CD4-positive, alpha-beta T cell (primary cell): ENCODE data around the gene LYRM9. TPM values are rescaled to one million over a fixed set of nuclear protein-coding genes. Genes with fewer than 3 reads are reported as not detected.

Experiments used
- ATAC-seq: fragments of 200-7000 bp; cut with Tn5 transposase; one replicate; pipeline ENCODE4 v1.10.0; 2022; ENCODE audit warnings: mild to moderate bottlenecking; ENCODE audit not compliant: poor library complexity
- CTCF ChIA-PET: fragments of 350-600 bp; sonication (Branson Sonifier 250); formaldehyde crosslinking; loops from one replicate; lab custom pipeline; 2021; ENCODE audit warnings: antibody characterized with exemption, inconsistent platforms; lab: Charles Lee
- POLR2A ChIA-PET: fragments of 350-600 bp; sonication (Branson Sonifier 250); formaldehyde crosslinking; loops from one replicate; lab custom pipeline; 2021; ENCODE audit warnings: antibody characterized with exemption, inconsistent platforms; lab: Charles Lee
- DNase-seq, 14 experiments: peaks; one replicate each; pipeline ENCODE4 v3.0.0-alpha.2; 2013 to 2020; ENCODE audit warnings: mixed read lengths in 2 of 14
- H3K27ac ChIP-seq, 2 donors: one replicate each; pipeline versions ENCODE4 v1.5.1 to v1.7.0; 2013; ENCODE audit warnings: low read length in 2 of 2, low read depth in 1 of 2, mild to moderate bottlenecking in 1 of 2
- H3K27me3 ChIP-seq, 2 experiments: 1 replicate in 1 of 2; 2 replicates in 1 of 2; pipeline versions ENCODE4 v1.6.1 to v1.7.0; 2013; ENCODE audit warnings: low read length in 2 of 2, control low read depth in 1 of 2, mild to moderate bottlenecking in 1 of 2, moderate library complexity in 1 of 2; ENCODE audit not compliant: insufficient read depth in 2 of 2, control insufficient read depth in 1 of 2
- H3K36me3 ChIP-seq: one replicate; pipeline ENCODE4 v1.6.1; 2013; ENCODE audit warnings: low read length, control low read depth; ENCODE audit not compliant: insufficient read depth
- H3K4me1 ChIP-seq: one replicate; pipeline ENCODE4 v1.6.1; 2013; ENCODE audit warnings: low read length, control low read depth; ENCODE audit not compliant: insufficient read depth
- H3K4me3 ChIP-seq: one replicate; pipeline ENCODE4 v1.5.1; 2013; ENCODE audit warnings: mild to moderate bottlenecking, low read length, moderate library complexity
- H3K9me3 ChIP-seq, 2 experiments: 1 replicate in 1 of 2; 2 replicates in 1 of 2; pipeline versions ENCODE4 v1.6.1 to v1.7.0; 2013; ENCODE audit warnings: low read length in 2 of 2, mild to moderate bottlenecking in 2 of 2, control low read depth in 1 of 2, moderate library complexity in 1 of 2; ENCODE audit not compliant: control insufficient read depth in 1 of 2, insufficient read depth in 1 of 2
- H3K27ac Mint-ChIP-seq: one replicate; pipeline ENCODE4 v1.8.0; 2020; ENCODE audit warnings: mixed read lengths
- H3K27me3 Mint-ChIP-seq: one replicate; pipeline ENCODE4 v1.8.0; 2021; ENCODE audit warnings: mixed read lengths
- H3K36me3 Mint-ChIP-seq: one replicate; pipeline ENCODE4 v1.8.0; 2021; ENCODE audit warnings: low read depth, mixed read lengths
- H3K4me1 Mint-ChIP-seq: one replicate; pipeline ENCODE4 v1.8.0; 2021; ENCODE audit warnings: low read depth, mixed read lengths
- H3K4me3 Mint-ChIP-seq: one replicate; pipeline ENCODE4 v1.8.0; 2020; ENCODE audit warnings: mild to moderate bottlenecking, mixed read lengths
- H3K9me3 Mint-ChIP-seq: one replicate; pipeline ENCODE4 v1.8.0; 2020; ENCODE audit warnings: mixed read lengths
- intact Hi-C, 2 experiments: fragments of 100-400 bp; cut with DNase I in 1 of 2; cut with micrococcal nuclease in 1 of 2; formaldehyde crosslinking; loops; one replicate each; pipeline versions ENCODE4 v1.15.1 to v1.9.0; 2023 to 2025; cut with DNase I, micrococcal nuclease
- total RNA-seq, 174 experiments: library from RNA in 2 of 174; stranded (reverse) in 2 of 174; gene quantifications; one replicate each; pipeline ENCODE4 v1.2.3 and lab custom pipeline; 2021 to 2026
- TF ChIP-seq, protein P1 (sequence below): fragments of 200-600 bp; IDR thresholded peaks from one replicate; pipeline ENCODE4 v1.8.0; 2022; ENCODE audit warnings: antibody characterized with exemption, mild to moderate bottlenecking

The LYRM9 gene
- total RNA-seq, 2 experiments from 2014 or later = 13.0 to 15.7 TPM

DNA sequence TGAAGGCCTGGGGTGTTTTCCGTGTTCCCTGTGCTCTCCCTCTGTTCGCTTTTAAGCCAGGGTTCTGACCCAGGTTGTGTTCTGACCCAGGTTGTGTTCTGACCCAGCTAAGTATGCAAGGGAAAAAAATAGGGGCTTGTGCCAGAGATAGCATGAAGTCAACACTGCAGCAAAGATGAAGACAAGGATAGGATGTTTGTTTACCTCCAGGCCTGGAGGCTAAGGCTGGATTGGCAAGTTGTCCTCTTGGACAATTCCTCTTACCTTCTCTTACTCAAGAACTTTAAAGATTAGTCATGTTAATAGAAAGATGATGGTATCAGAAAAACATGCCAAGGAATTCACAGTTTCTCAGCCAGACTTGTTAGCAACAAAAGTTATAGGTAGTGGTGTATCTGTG is 19.4 kb downstream of the LYRM9 start:
- Mint-ChIP-seq H3K4me1 (peaks cover 8% of the 10 kb centered on the region), H3K36me3 (peaks cover 8% of the 10 kb centered on the region), H3K9me3 (no peaks in the 10 kb centered on the region), H3K27ac (no peak overlapping the region), H3K27me3 (no peaks in the 10 kb centered on the region), H3K4me3 (no peak overlapping the region)
- Histone ChIP-seq H3K27ac (no peak overlapping the region), H3K36me3 (no peaks in the 10 kb centered on the region), H3K9me3 (no peaks in the 10 kb centered on the region), H3K4me1 (peaks cover 4% of the 10 kb centered on the region), H3K4me3 (no peak overlapping the region), H3K27me3 (no peaks in the 10 kb centered on the region)
- TF ChIP-seq, protein P1, sequence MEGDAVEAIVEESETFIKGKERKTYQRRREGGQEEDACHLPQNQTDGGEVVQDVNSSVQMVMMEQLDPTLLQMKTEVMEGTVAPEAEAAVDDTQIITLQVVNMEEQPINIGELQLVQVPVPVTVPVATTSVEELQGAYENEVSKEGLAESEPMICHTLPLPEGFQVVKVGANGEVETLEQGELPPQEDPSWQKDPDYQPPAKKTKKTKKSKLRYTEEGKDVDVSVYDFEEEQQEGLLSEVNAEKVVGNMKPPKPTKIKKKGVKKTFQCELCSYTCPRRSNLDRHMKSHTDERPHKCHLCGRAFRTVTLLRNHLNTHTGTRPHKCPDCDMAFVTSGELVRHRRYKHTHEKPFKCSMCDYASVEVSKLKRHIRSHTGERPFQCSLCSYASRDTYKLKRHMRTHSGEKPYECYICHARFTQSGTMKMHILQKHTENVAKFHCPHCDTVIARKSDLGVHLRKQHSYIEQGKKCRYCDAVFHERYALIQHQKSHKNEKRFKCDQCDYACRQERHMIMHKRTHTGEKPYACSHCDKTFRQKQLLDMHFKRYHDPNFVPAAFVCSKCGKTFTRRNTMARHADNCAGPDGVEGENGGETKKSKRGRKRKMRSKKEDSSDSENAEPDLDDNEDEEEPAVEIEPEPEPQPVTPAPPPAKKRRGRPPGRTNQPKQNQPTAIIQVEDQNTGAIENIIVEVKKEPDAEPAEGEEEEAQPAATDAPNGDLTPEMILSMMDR = no peak
- ChIA-PET POLR2A (no interaction called here), CTCF (no interaction called here)
- DNase-seq (no peak), ATAC-seq (no peak)
- intact Hi-C loops = no loop called here

DNA sequence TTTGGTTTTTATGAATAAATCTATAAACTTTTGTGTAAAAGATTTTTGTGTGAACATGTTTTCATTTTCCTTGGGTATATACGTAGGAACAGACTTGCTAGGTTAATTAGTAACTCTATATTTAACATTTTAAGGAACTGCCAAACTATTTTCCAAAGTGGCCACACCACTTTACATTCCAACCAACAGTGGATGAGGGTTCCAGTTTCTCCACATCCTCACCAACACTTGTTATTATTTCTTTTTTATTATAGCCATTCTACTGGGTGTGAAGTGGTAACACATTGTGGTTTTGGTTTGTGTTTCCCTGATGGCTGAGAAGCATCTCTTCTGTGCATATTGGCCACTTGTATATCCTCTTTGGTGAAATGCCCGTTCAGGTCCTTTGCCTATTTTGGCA is 20.0 kb downstream of the LYRM9 start:
- Mint-ChIP-seq H3K4me1 (peaks cover 3% of the 10 kb centered on the region), H3K27me3 (no peaks in the 10 kb centered on the region), H3K4me3 (no peak overlapping the region), H3K27ac (no peak overlapping the region), H3K36me3 (peaks cover 6% of the 10 kb centered on the region), H3K9me3 (no peaks in the 10 kb centered on the region)
- H3K36me3 ChIP-seq = no peaks in the 10 kb centered on the region
- intact Hi-C loops = no loop called here
- H3K4me3 ChIP-seq = no peak overlapping the region
- TF ChIP-seq, protein P1 = no peak
- no peak overlapping the region for H3K27ac ChIP-seq
- H3K9me3 ChIP-seq = no peaks in the 10 kb centered on the region
- H3K4me1 ChIP-seq = no peaks in the 10 kb centered on the region
- POLR2A ChIA-PET = no interaction called here
- CTCF ChIA-PET = no interaction called here
- ATAC-seq = no peak
- H3K27me3 ChIP-seq = no peaks in the 10 kb centered on the region
- no peak for DNase-seq

DNA sequence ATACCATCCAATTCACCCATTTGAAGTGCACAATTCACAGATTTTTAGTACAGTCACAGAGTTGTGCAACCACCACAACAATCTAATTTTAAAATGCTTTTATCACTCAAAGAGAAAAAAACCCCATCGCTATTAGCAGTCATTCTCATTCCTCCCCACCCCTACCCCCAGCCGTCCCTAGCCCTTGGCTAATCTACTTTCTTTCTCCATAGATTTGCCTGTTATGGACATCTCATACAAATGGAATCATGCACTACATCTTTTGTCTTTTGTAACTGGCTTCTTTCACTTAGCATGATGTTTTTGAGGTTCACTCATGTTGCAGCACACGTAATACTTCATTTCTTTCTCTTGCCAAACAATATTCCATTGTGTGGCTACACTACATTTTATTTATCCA is 20.4 kb downstream of the LYRM9 start:
- ChIA-PET CTCF (no interaction called here), POLR2A (no interaction called here)
- Mint-ChIP-seq H3K27ac (no peak overlapping the region), H3K4me1 (no peaks in the 10 kb centered on the region), H3K27me3 (no peaks in the 10 kb centered on the region), H3K9me3 (no peaks in the 10 kb centered on the region), H3K36me3 (peaks cover 6% of the 10 kb centered on the region), H3K4me3 (no peak overlapping the region)
- no peak overlapping the region for H3K27ac ChIP-seq
- TF ChIP-seq, protein P1 = no peak
- H3K9me3 ChIP-seq = no peaks in the 10 kb centered on the region
- no peak overlapping the region for H3K4me3 ChIP-seq
- no peaks in the 10 kb centered on the region for H3K36me3 ChIP-seq
- intact Hi-C loops = no loop called here
- H3K4me1 ChIP-seq = no peaks in the 10 kb centered on the region
- DNase-seq (no peak), ATAC-seq (no peak)
- no peaks in the 10 kb centered on the region for H3K27me3 ChIP-seq
